ENCODE results near the gene CDC23. TPM values are rescaled to one million over a fixed set of nuclear protein-coding genes. Genes with fewer than 3 reads are reported as not detected.

The CDC23 gene
- total and polyA plus RNA-seq, 2 of the 8 experiments (the other 6 are each of a cell fraction or from before 2014, with no cell fraction given): 32.6 to 45.7 TPM

DNA sequence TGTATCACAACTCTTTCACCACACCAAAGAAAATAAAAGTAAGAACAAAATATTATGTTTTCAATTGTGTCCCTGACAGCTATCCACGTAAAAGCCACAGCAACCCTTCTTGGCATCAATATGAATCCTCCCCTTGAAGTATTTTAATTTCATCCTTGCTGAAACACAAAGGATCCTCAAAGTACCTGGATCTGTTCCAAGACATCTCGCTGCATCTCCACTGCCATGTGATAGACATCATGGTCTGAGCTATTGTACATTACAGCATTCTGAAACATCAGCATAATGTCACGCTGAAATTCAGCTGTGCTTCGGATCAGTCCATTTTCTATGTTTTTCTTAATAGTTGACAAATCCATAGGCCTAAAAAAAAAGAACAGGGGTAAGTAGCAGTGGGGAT is 52.4 kb downstream of the CDC23 start (continued):
- TF ChIP-seq EGR1 (IDR thresholded peaks at IDR 0.05; ENCODE audit: borderline replicate concordance, low read depth, low read length) (no peak), POU5F1 (IDR thresholded peaks at IDR 0.05; ENCODE audit: low read depth, low read length) (no peak), TAF1 (IDR thresholded peaks at IDR 0.05; ENCODE audit: low read depth, low read length) (no peak), SIX5 (IDR thresholded peaks at IDR 0.05; ENCODE audit: low read depth, low read length) (no peak), NRF1 (IDR thresholded peaks at IDR 0.05; ENCODE audit: low read depth, low read length) (no peak), JUND (IDR thresholded peaks at IDR 0.05; ENCODE audit: low read length) (no peak)
